Cardiac ventricle fibroblast (primary cell): Measurements from ENCODE around the gene DDX10. TPM values are rescaled to one million over a fixed set of nuclear protein-coding genes. Genes with fewer than 3 reads are reported as not detected.

Experiments
- total RNA-seq: library from RNA; depleted of rRNA; stranded (reverse); fragments of >200 nt; gene quantifications from 2 replicates; pipeline ENCODE4 v1.2.3, GENCODE V29; 2015

The DDX10 gene
- 5.7 and 11.6 TPM in 2 replicates for total RNA-seq

DNA sequence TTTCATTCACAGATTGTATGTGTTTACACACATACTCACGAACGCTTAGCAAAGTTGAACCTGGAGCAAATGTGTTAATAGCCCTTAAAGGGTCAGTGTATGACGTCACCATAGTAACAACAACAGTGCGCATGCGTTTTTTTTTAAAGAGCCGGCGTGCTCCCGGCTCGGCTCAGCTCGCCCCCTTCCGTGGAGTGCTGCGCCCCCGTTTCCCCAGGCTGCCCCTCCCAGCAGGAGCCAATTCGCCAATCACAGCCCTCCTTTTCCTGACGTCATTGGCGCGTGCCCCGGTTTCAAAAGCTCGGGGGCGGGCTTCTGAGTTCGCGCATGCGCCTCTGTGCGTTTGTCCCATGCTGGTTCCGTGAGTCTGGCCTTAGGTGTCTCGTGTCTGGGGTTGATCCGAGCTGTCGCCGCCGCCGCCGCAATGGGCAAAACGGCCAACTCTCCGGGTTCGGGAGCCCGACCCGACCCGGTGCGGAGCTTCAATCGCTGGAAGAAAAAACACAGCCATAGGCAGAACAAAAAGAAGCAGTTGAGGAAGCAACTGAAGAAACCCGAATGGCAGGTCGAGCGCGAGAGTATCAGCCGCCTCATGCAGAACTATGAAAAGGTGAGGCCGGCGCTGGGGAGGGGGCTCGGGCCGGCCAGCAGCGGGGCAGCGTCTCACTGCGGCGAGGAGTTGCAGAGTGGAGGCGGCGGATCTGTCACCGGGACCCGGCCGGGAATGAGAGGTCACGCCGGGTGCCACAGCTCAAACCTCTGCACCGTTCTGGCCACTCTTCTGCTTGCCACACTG, at the start of gene DDX10:
DDX10 (plus strand) TSS at position 340 of the 796 bp plus-strand sequence; CDS start at position 425, 85 bp downstream.

Other genes with a start within 250 kb of the DDX10 start
- gene C11orf65, start 197.5 kb upstream of the DDX10 start, total RNA-seq: 0.49 and 1.9 TPM in 2 replicates
- 31.1 and 32.3 TPM in 2 replicates for gene POGLUT3, start 166.7 kb upstream of the DDX10 start, total RNA-seq
- gene EXPH5, start 71.3 kb upstream of the DDX10 start, total RNA-seq: not detected in 2 replicates